HEK293T (cell line): ENCODE results near the gene LRRC55.

Source experiments
- ARNT ChIP-seq: fragments of 450-650 bp; IDR thresholded peaks from 2 replicates; pipeline ENCODE4 v1.6.1; 2017; ENCODE audit warnings: mild to moderate bottlenecking
- SP1 ChIP-seq: fragments of 450-650 bp; IDR thresholded peaks from 2 replicates; pipeline ENCODE4 v1.6.1; 2017
- SUZ12 ChIP-seq: fragments of 450-650 bp; IDR thresholded peaks from 2 replicates; pipeline ENCODE4 v1.6.1; 2016; ENCODE audit warnings: mild to moderate bottlenecking
- ZNF384 ChIP-seq: fragments of 450-650 bp; IDR thresholded peaks from 2 replicates; pipeline ENCODE4 v1.6.1; 2016
- TF ChIP-seq, protein P1 (sequence below): fragments of 450-650 bp; IDR thresholded peaks from 2 replicates; pipeline ENCODE4 v1.6.1; 2016

GRCh38 chr11:57222239-57222638 is 40.5 kb downstream of the LRRC55 start:
- TF ChIP-seq ARNT (no peak), ZNF384 (no peak), SP1 (no peak), SUZ12 (no peak)
- TF ChIP-seq, protein P1, sequence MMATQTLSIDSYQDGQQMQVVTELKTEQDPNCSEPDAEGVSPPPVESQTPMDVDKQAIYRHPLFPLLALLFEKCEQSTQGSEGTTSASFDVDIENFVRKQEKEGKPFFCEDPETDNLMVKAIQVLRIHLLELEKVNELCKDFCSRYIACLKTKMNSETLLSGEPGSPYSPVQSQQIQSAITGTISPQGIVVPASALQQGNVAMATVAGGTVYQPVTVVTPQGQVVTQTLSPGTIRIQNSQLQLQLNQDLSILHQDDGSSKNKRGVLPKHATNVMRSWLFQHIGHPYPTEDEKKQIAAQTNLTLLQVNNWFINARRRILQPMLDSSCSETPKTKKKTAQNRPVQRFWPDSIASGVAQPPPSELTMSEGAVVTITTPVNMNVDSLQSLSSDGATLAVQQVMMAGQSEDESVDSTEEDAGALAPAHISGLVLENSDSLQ = no peak
